GM12892 (cell line): ENCODE measurements around the gene LCP1.

ENCODE experiments used
- POLR2A ChIP-seq: IDR thresholded peaks from 2 replicates; pipeline ENCODE4 v1.6.1; 2011; ENCODE audit warnings: low read depth, low read length, control low read depth
- POLR2AphosphoS5 ChIP-seq: IDR thresholded peaks from 2 replicates; pipeline ENCODE4 v1.6.1; 2011; ENCODE audit warnings: low read depth, low read length, control low read depth

DNA sequence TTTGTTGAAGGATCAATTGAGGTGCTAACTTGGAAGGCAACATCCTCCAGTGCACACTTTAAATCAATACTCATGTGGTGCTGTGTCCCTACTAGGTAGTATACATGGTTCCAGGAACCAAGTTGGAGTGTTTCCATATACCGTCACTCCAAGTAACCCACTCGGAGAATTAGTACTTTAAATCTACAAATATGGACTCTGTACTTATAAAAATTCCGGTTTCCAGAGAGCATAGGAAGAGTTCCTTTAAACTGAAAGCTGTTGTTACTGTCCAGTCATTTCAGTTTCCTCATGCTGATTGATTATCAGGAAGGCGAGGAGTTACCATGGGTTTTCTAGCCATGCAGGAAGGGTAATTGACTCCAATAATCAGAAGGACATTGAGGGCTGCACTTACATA, 84.3 kb downstream of the LCP1 start:
- TF ChIP-seq POLR2A (no peak), POLR2AphosphoS5 (no peak)
